ENCODE measurements around the gene LRRC75A. TPM values are rescaled to one million over a fixed set of nuclear protein-coding genes. Genes with fewer than 3 reads are reported as not detected.
A peak's percentile ranks its signal among the peaks of the same experiment; 100 is the strongest.

LRRC75A gene
- total RNA-seq, 6 experiments from 2014 or later, result 0.14 to 0.57 (median 0.27) TPM

GRCh38 chr17:16438557-16439302 is 53.3 kb downstream of the LRRC75A start:
- H3K9me3 Mint-ChIP-seq, result peaks cover 10% of the 10 kb centered on the region; the same call in 1 of the 2 replicates
- peak; percentile 99 for DNase-seq
- peaks cover 43% of the 10 kb centered on the region for H3K4me1 Mint-ChIP-seq (ENCODE audit: low read depth)
- H3K36me3 Mint-ChIP-seq (ENCODE audit: low read depth), result peaks cover 46% of the 10 kb centered on the region
- TF ChIP-seq, protein P1, sequence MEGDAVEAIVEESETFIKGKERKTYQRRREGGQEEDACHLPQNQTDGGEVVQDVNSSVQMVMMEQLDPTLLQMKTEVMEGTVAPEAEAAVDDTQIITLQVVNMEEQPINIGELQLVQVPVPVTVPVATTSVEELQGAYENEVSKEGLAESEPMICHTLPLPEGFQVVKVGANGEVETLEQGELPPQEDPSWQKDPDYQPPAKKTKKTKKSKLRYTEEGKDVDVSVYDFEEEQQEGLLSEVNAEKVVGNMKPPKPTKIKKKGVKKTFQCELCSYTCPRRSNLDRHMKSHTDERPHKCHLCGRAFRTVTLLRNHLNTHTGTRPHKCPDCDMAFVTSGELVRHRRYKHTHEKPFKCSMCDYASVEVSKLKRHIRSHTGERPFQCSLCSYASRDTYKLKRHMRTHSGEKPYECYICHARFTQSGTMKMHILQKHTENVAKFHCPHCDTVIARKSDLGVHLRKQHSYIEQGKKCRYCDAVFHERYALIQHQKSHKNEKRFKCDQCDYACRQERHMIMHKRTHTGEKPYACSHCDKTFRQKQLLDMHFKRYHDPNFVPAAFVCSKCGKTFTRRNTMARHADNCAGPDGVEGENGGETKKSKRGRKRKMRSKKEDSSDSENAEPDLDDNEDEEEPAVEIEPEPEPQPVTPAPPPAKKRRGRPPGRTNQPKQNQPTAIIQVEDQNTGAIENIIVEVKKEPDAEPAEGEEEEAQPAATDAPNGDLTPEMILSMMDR (IDR thresholded peaks at IDR 0.05), result peak; percentile 30
- H3K4me3 Mint-ChIP-seq, result peak overlapping the region; percentile 99
- H3K27ac Mint-ChIP-seq, result peak overlapping the region; percentile 94
- peaks cover 19% of the 10 kb centered on the region for H3K27me3 Mint-ChIP-seq (ENCODE audit: insufficient read depth)

DNA sequence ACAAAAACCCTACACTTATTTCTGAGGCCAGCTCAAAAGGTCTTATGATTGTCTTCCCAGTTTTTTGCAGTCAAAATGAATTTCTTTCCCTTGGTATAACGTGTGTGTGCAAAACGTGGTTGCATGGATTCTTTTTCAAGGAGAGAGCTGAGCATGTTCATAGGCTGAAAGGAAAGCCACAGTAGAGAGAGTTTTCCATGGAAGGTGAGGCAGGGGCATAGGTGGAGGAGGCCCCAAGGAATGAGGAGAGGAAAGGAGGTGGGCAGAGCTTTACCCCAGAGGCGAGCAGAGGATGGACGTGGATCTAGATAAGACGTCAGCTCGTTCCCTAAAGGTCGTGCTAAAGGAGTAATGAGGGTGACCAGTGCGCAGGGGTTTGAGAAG is 53.8 kb downstream of the LRRC75A start:
- Mint-ChIP-seq H3K9me3 (peaks cover 10% of the 10 kb centered on the region; the same call in 1 of the 2 replicates), H3K4me1 (ENCODE audit: low read depth) (peaks cover 42% of the 10 kb centered on the region), H3K4me3 (peak overlapping the region; percentile 99), H3K27ac (peak overlapping the region; percentile 94), H3K27me3 (ENCODE audit: insufficient read depth) (peaks cover 19% of the 10 kb centered on the region), H3K36me3 (ENCODE audit: low read depth) (peaks cover 45% of the 10 kb centered on the region)
- DNase-seq, result no peak
- TF ChIP-seq, protein P1 (IDR thresholded peaks at IDR 0.05), result no peak

DNA sequence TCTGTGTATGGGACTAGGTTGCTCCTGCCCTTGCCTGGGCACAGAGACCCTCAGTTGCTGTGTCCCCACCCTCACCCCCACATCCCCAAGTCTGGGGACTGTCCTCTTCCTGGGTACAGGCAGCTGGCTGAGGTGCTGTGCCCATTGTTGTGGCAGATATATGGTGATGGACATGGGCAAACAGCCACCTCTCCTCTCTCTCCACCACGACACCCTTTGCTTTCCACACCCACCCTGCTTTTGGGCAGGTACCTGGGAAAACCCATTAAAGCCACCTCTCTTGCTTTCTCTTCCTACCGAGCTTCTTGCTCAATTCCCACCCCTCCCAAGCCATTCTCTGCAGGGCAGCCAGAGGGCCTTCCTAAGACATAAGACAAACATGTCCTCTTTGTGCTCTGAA is 54.9 kb downstream of the LRRC75A start:
- peaks cover 18% of the 10 kb centered on the region for H3K27me3 Mint-ChIP-seq (ENCODE audit: insufficient read depth)
- H3K4me3 Mint-ChIP-seq, result no peak overlapping the region
- DNase-seq, result no peak
- TF ChIP-seq, protein P1 (IDR thresholded peaks at IDR 0.05), result no peak
- peaks cover 10% of the 10 kb centered on the region; the same call in 1 of the 2 replicates for H3K9me3 Mint-ChIP-seq
- H3K27ac Mint-ChIP-seq, result peak overlapping the region; percentile 15; the same call in 1 of the 2 replicates
- peaks cover 34% of the 10 kb centered on the region for H3K36me3 Mint-ChIP-seq (ENCODE audit: low read depth)
- peaks cover 32% of the 10 kb centered on the region for H3K4me1 Mint-ChIP-seq (ENCODE audit: low read depth)

GRCh38 chr17:16435925-16436886 is 55.8 kb downstream of the LRRC75A start:
- peaks cover 26% of the 10 kb centered on the region for H3K36me3 Mint-ChIP-seq (ENCODE audit: low read depth)
- H3K4me1 Mint-ChIP-seq (ENCODE audit: low read depth), result peaks cover 24% of the 10 kb centered on the region
- peaks cover 16% of the 10 kb centered on the region for H3K27me3 Mint-ChIP-seq (ENCODE audit: insufficient read depth)
- H3K4me3 Mint-ChIP-seq, result no peak overlapping the region
- H3K27ac Mint-ChIP-seq, result no peak overlapping the region
- TF ChIP-seq, protein P1 (IDR thresholded peaks at IDR 0.05), result no peak
- no peak for DNase-seq
- peaks cover 10% of the 10 kb centered on the region; the same call in 1 of the 2 replicates for H3K9me3 Mint-ChIP-seq

DNA sequence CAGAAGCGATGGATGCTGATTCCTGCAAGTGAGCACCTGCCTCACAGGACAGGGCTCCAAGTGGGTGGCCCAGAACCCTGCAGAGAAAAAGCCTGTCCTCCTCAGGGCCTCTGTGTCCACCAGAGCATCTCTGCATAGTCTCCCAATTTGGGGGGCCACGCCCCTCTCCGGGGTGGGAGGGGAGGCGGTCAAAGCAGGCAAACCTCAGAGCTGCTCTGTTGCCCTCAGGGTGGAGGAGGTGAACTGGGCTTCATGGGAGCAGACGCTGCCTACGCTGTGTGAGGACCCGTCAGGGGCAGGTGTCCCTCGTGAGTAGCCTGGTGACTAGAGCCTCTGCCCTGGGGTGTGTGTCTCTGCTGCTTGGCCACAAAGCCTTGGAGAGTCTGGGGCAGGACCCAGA is 57.3 kb downstream of the LRRC75A start:
- Mint-ChIP-seq H3K4me3 (no peak overlapping the region), H3K4me1 (ENCODE audit: low read depth) (peaks cover 9% of the 10 kb centered on the region), H3K27me3 (ENCODE audit: insufficient read depth) (peaks cover 12% of the 10 kb centered on the region), H3K9me3 (peaks cover 10% of the 10 kb centered on the region; the same call in 1 of the 2 replicates), H3K36me3 (ENCODE audit: low read depth) (peaks cover 10% of the 10 kb centered on the region), H3K27ac (no peak overlapping the region)
- no peak for DNase-seq
- TF ChIP-seq, protein P1 (IDR thresholded peaks at IDR 0.05), result no peak
